H1 (cell line): ENCODE data around the gene MS4A5.

Experiments used
- CEBPB ChIP-seq: IDR thresholded peaks from 2 replicates; pipeline ENCODE4 v1.6.1; 2012; ENCODE audit warnings: low read depth, low read length
- CTCF ChIP-seq, 3 experiments: IDR thresholded peaks; 1 replicate in 2 of 3; 2 replicates in 1 of 3; pipeline versions ENCODE4 v1.5.1 to v1.6.1; 2011; ENCODE audit warnings: low read length in 3 of 3, mild to moderate bottlenecking in 3 of 3, inconsistent platforms in 2 of 3, low read depth in 1 of 3, moderate library complexity in 1 of 3; ENCODE audit not compliant: insufficient read depth in 1 of 3; ENCODE audit errors: control extremely low read depth in 1 of 3
- JUND ChIP-seq: IDR thresholded peaks from 2 replicates; pipeline ENCODE4 v1.6.1; 2011; ENCODE audit warnings: mild to moderate bottlenecking, improper control_type of control experiment, low read length
- MAFK ChIP-seq: IDR thresholded peaks from 2 replicates; pipeline ENCODE4 v1.6.1; 2012; ENCODE audit warnings: low read depth, mild to moderate bottlenecking, improper control_type of control experiment, low read length
- POLR2AphosphoS5 ChIP-seq: IDR thresholded peaks from 2 replicates; pipeline ENCODE4 v1.6.1; 2011; ENCODE audit warnings: low read depth, low read length
- SIN3A ChIP-seq, 2 experiments: IDR thresholded peaks in 1 of 2; conservative IDR thresholded peaks in 1 of 2; 2 replicates each; pipeline ENCODE4 v1.6.1; 2011 to 2012; ENCODE audit warnings: low read length in 2 of 2, improper control_type of control experiment in 1 of 2, low read depth in 1 of 2, mild to moderate bottlenecking in 1 of 2
- TEAD4 ChIP-seq: IDR thresholded peaks from 2 replicates; pipeline ENCODE4 v1.6.1; 2012; ENCODE audit warnings: low read depth, low read length, inconsistent platforms, mixed read lengths
- YY1 ChIP-seq: IDR thresholded peaks from 2 replicates; pipeline ENCODE4 v1.6.1; 2011; ENCODE audit warnings: low read depth, mild to moderate bottlenecking, low read length

GRCh38 chr11:60447846-60448245 is 18.5 kb downstream of the MS4A5 start:
- TF ChIP-seq CTCF (IDR thresholded peaks at IDR 0.05; ENCODE audit: control extremely low read depth in 1 of 3, insufficient read depth in 1 of 3, low read depth in 1 of 3, low read length in 3 of 3), result no peak
- no peak for TF ChIP-seq CEBPB
- no peak for TF ChIP-seq YY1
- TF ChIP-seq MAFK, result no peak
- no peak for TF ChIP-seq JUND
- TF ChIP-seq SIN3A (conservative IDR thresholded peaks at IDR 0.05 in 1 of 2, IDR thresholded peaks at IDR 0.05 in 1 of 2; ENCODE audit: low read depth in 1 of 2, low read length in 2 of 2), result no peak
- no peak for TF ChIP-seq TEAD4
- TF ChIP-seq POLR2AphosphoS5, result no peak
